ENCODE results near the gene TSPAN9.

Gene TSPAN9

GRCh38 chr12:3078086-3078820 is 1.1 kb downstream of the TSPAN9 start:
- Histone ChIP-seq H3K27ac (no peak overlapping the region), H3K36me3 (ENCODE audit: insufficient read depth, low read length) (no peaks in the 10 kb centered on the region; the same call in 1 of the 2 replicates), H3K9ac (ENCODE audit: insufficient read length) (peak overlapping the region; percentile 65), H3K9me3 (ENCODE audit: low read depth, low read length) (no peaks in the 10 kb centered on the region), H3K4me3 (peak overlapping the region; percentile 90)
- DNase-seq (ENCODE audit: low read depth, low spot score) = no peak
- TF ChIP-seq POLR2AphosphoS5 (IDR thresholded peaks at IDR 0.05; ENCODE audit: borderline replicate concordance, low read depth, low read length) = no peak
- TF ChIP-seq EZH2 (IDR thresholded peaks at IDR 0.05) = no peak
- TF ChIP-seq FOXP2 (optimal IDR thresholded peaks at IDR 0.05; ENCODE audit: control extremely low read depth, extremely low read length, insufficient read depth) = no peak

- Histone ChIP-seq H3K36me3 (ENCODE audit: insufficient read depth, low read length) (no peaks in the 10 kb centered on the region; the same call in 1 of the 2 replicates), H3K9me3 (ENCODE audit: low read depth, low read length) (no peaks in the 10 kb centered on the region), H3K27ac (no peak overlapping the region), H3K9ac (ENCODE audit: insufficient read length) (no peak overlapping the region), H3K4me3 (no peak overlapping the region)
- TF ChIP-seq FOXP2 (optimal IDR thresholded peaks at IDR 0.05; ENCODE audit: control extremely low read depth, extremely low read length, insufficient read depth) = no peak
- TF ChIP-seq POLR2AphosphoS5 (IDR thresholded peaks at IDR 0.05; ENCODE audit: borderline replicate concordance, low read depth, low read length) = no peak
- no peak for TF ChIP-seq EZH2 (IDR thresholded peaks at IDR 0.05)
- no peak for DNase-seq (ENCODE audit: low read depth, low spot score)
Observed at GRCh38 chr12:3081091-3081490, 3.9 kb downstream of the TSPAN9 start.

- no peaks in the 10 kb centered on the region for H3K9me3 ChIP-seq (ENCODE audit: low read depth, low read length)
- no peak overlapping the region for H3K9ac ChIP-seq (ENCODE audit: insufficient read length)
- no peak overlapping the region for H3K27ac ChIP-seq
- no peak for DNase-seq (ENCODE audit: low read depth, low spot score)
- H3K36me3 ChIP-seq (ENCODE audit: insufficient read depth, low read length) = no peaks in the 10 kb centered on the region; the same call in 1 of the 2 replicates
- H3K4me3 ChIP-seq = no peak overlapping the region
- TF ChIP-seq FOXP2 (optimal IDR thresholded peaks at IDR 0.05; ENCODE audit: control extremely low read depth, extremely low read length, insufficient read depth) (no peak), EZH2 (IDR thresholded peaks at IDR 0.05) (no peak), POLR2AphosphoS5 (IDR thresholded peaks at IDR 0.05; ENCODE audit: borderline replicate concordance, low read depth, low read length) (no peak)
Observed at GRCh38 chr12:3081886-3082285, 4.7 kb downstream of the TSPAN9 start.

GRCh38 chr12:3083241-3083920 is 6.2 kb downstream of the TSPAN9 start:
- Histone ChIP-seq H3K27ac (no peak overlapping the region), H3K36me3 (ENCODE audit: insufficient read depth, low read length) (no peaks in the 10 kb centered on the region; the same call in 1 of the 2 replicates)

GRCh38 chr12:3083921-3084347 is 6.8 kb downstream of the TSPAN9 start:
- H3K4me3 ChIP-seq = no peak overlapping the region
- no peak for DNase-seq (ENCODE audit: low read depth, low spot score)
- H3K36me3 ChIP-seq (ENCODE audit: insufficient read depth, low read length) = no peaks in the 10 kb centered on the region; the same call in 1 of the 2 replicates
- H3K27ac ChIP-seq = no peak overlapping the region
- TF ChIP-seq POLR2AphosphoS5 (IDR thresholded peaks at IDR 0.05; ENCODE audit: borderline replicate concordance, low read depth, low read length) = no peak
- no peak for TF ChIP-seq FOXP2 (optimal IDR thresholded peaks at IDR 0.05; ENCODE audit: control extremely low read depth, extremely low read length, insufficient read depth)
- TF ChIP-seq EZH2 (IDR thresholded peaks at IDR 0.05) = no peak
- no peak overlapping the region for H3K9ac ChIP-seq (ENCODE audit: insufficient read length)
- H3K9me3 ChIP-seq (ENCODE audit: low read depth, low read length) = no peaks in the 10 kb centered on the region

More at GRCh38 chr12:3083241-3083920, 6.2 kb downstream of the TSPAN9 start:
- no peak for DNase-seq (ENCODE audit: low read depth, low spot score)
- Histone ChIP-seq H3K9ac (ENCODE audit: insufficient read length) (no peak overlapping the region), H3K4me3 (no peak overlapping the region), H3K9me3 (ENCODE audit: low read depth, low read length) (no peaks in the 10 kb centered on the region)
- TF ChIP-seq EZH2 (IDR thresholded peaks at IDR 0.05) = no peak
- TF ChIP-seq POLR2AphosphoS5 (IDR thresholded peaks at IDR 0.05; ENCODE audit: borderline replicate concordance, low read depth, low read length) = no peak
- TF ChIP-seq FOXP2 (optimal IDR thresholded peaks at IDR 0.05; ENCODE audit: control extremely low read depth, extremely low read length, insufficient read depth) = no peak

GRCh38 chr12:3084742-3085141 is 7.6 kb downstream of the TSPAN9 start:
- Histone ChIP-seq H3K27ac (no peak overlapping the region), H3K9ac (ENCODE audit: insufficient read length) (no peak overlapping the region), H3K36me3 (ENCODE audit: insufficient read depth, low read length) (no peaks in the 10 kb centered on the region; the same call in 1 of the 2 replicates), H3K4me3 (no peak overlapping the region), H3K9me3 (ENCODE audit: low read depth, low read length) (no peaks in the 10 kb centered on the region)
- DNase-seq (ENCODE audit: low read depth, low spot score) = no peak
- TF ChIP-seq POLR2AphosphoS5 (IDR thresholded peaks at IDR 0.05; ENCODE audit: borderline replicate concordance, low read depth, low read length) (no peak), FOXP2 (optimal IDR thresholded peaks at IDR 0.05; ENCODE audit: control extremely low read depth, extremely low read length, insufficient read depth) (no peak), EZH2 (IDR thresholded peaks at IDR 0.05) (no peak)

GRCh38 chr12:3085341-3086139 is 8.4 kb downstream of the TSPAN9 start:
- no peaks in the 10 kb centered on the region for H3K9me3 ChIP-seq (ENCODE audit: low read depth, low read length)
- no peak for DNase-seq (ENCODE audit: low read depth, low spot score)

More at GRCh38 chr12:3085341-3086139, 8.4 kb downstream of the TSPAN9 start:
- no peak overlapping the region for H3K27ac ChIP-seq
- no peaks in the 10 kb centered on the region; the same call in 1 of the 2 replicates for H3K36me3 ChIP-seq (ENCODE audit: insufficient read depth, low read length)
- no peak overlapping the region for H3K9ac ChIP-seq (ENCODE audit: insufficient read length)
- no peak overlapping the region for H3K4me3 ChIP-seq
- TF ChIP-seq POLR2AphosphoS5 (IDR thresholded peaks at IDR 0.05; ENCODE audit: borderline replicate concordance, low read depth, low read length) = no peak
- TF ChIP-seq FOXP2 (optimal IDR thresholded peaks at IDR 0.05; ENCODE audit: control extremely low read depth, extremely low read length, insufficient read depth) = no peak
- no peak for TF ChIP-seq EZH2 (IDR thresholded peaks at IDR 0.05)

All from SK-N-MC (cell line).